ENCODE measurements around the gene R3HCC1L.
"Not testable (repeated sequence)": the region's sequence is repeated elsewhere in the genome, so short reads cannot be mapped to it uniquely, and the experiment has no call there.

GRCh38 chr10:98136775-98137174, 2.3 kb downstream of the R3HCC1L start:
- not testable (repeated sequence) for TF ChIP-seq REST (IDR thresholded peaks at IDR 0.05; ENCODE audit: insufficient read depth in 1 of 2, low read depth in 2 of 2, low read length in 1 of 2); POLR2AphosphoS5 (IDR thresholded peaks at IDR 0.05; ENCODE audit: low read depth, low read length)

Data from Panc1 (cell line).